ENCODE results near the gene DPYD. TPM values are rescaled to one million over a fixed set of nuclear protein-coding genes. Genes with fewer than 3 reads are reported as not detected.

DPYD gene
- total RNA-seq, 2 donors from 2014 or later = 4.9 to 11.7 TPM

DNA sequence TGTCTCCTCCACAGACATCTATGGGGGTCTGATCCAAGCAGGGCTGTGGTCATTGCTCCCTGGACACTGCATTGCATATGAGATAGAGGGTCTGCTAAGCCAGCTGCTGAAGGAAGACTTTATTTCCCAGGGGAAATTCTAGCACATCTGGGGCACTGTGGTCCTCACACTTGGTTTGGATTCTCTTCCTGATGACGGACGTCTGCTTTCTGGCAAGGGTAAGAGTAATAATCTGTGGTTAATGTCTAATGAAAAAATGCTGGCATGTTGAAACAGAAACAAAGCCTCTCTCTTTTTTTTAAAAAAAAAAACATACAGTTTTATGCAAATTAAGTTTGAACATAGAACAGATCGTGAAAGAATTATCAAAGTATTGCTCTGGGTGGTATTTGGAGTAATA, 553.9 kb downstream of the DPYD start:
- no peak for DNase-seq
- H3K4me3 ChIP-seq = no peak overlapping the region
- H3K27ac ChIP-seq = no peak overlapping the region
- H3K36me3 ChIP-seq = no peaks in the 10 kb centered on the region
- intact Hi-C loops (cut with DNase I) = no loop called here
- H3K9ac ChIP-seq (ENCODE audit: low read depth in 2 of 2, low read length in 2 of 2) = no peak overlapping the region
- no peaks in the 10 kb centered on the region for H3K4me1 ChIP-seq
- TF ChIP-seq, protein P1, sequence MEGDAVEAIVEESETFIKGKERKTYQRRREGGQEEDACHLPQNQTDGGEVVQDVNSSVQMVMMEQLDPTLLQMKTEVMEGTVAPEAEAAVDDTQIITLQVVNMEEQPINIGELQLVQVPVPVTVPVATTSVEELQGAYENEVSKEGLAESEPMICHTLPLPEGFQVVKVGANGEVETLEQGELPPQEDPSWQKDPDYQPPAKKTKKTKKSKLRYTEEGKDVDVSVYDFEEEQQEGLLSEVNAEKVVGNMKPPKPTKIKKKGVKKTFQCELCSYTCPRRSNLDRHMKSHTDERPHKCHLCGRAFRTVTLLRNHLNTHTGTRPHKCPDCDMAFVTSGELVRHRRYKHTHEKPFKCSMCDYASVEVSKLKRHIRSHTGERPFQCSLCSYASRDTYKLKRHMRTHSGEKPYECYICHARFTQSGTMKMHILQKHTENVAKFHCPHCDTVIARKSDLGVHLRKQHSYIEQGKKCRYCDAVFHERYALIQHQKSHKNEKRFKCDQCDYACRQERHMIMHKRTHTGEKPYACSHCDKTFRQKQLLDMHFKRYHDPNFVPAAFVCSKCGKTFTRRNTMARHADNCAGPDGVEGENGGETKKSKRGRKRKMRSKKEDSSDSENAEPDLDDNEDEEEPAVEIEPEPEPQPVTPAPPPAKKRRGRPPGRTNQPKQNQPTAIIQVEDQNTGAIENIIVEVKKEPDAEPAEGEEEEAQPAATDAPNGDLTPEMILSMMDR (IDR thresholded peaks at IDR 0.05) = no peak
- no peaks in the 10 kb centered on the region for H3K9me3 ChIP-seq
- H3K27me3 ChIP-seq = no peaks in the 10 kb centered on the region

DNA sequence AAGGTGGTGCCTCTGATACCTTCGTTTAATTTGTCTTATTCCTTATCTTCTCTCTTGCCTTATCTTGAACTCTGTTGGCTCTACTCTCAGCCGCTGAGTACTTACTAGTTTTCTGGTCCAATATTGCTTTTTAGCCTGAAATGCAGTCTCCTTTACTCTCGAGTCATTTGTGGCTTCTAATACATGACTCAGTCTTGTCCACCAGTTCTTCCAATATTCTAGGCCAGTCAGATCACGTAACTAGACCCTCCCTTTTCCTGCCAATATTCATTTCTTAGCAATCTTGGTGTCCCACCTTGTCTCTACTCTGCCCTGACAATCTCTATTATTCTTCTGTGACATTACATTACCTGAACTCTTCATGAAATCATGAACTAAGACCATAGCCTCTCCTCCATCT, 555.8 kb downstream of the DPYD start:
- intact Hi-C loops (cut with DNase I) = no loop called here
- no peak overlapping the region for H3K4me3 ChIP-seq
- H3K9me3 ChIP-seq = no peaks in the 10 kb centered on the region
- no peak overlapping the region for H3K9ac ChIP-seq (ENCODE audit: low read depth in 2 of 2, low read length in 2 of 2)
- H3K27ac ChIP-seq = no peak overlapping the region
- no peaks in the 10 kb centered on the region for H3K27me3 ChIP-seq
- TF ChIP-seq, protein P1 (IDR thresholded peaks at IDR 0.05) = no peak
- H3K4me1 ChIP-seq = no peaks in the 10 kb centered on the region
- DNase-seq = no peak
- H3K36me3 ChIP-seq = no peaks in the 10 kb centered on the region

DNA sequence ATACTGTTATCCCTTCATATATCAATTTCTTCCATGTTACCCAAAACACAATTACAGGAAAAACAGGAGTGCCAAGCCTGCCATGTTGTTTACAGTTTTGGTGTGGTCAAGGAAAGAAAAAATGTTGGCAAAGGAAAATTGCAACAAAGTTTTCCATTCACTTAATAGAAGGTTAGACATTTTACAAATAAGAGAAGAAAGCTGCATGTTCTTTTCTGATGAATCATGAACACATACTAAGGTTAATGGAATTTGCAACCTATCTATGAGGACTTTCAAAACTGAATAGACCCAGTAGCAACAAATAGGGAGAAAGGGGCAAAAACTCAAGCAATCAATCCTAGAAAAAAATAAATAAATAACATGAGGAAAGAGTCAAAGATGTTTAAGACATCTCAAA, 556.7 kb downstream of the DPYD start:
- no peaks in the 10 kb centered on the region for H3K27me3 ChIP-seq
- H3K36me3 ChIP-seq = no peaks in the 10 kb centered on the region
- no peak overlapping the region for H3K9ac ChIP-seq (ENCODE audit: low read depth in 2 of 2, low read length in 2 of 2)
- intact Hi-C loops (cut with DNase I) = no loop called here
- no peak for DNase-seq
- no peak overlapping the region for H3K4me3 ChIP-seq
- no peaks in the 10 kb centered on the region for H3K4me1 ChIP-seq
- H3K27ac ChIP-seq = no peak overlapping the region
- TF ChIP-seq, protein P1 (IDR thresholded peaks at IDR 0.05) = no peak
- H3K9me3 ChIP-seq = no peaks in the 10 kb centered on the region

DNA sequence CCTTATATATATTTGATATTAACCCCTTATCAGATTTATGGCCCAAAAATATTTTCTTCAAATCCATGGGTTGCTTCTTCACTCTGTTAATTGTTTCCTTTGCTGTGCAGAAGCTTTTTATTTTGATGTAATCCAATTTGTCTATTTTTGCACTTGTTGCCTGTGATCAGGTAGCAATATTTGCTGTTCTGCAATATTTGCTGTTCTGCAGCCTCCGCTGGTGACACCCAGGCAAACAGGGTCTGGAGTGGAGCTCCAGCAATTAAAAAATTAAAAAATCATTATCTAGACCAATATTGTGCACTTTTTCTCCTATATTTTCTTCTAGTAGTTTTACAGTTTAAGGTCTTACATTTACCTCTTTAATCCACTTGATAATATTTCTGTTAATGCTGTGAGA, 564.5 kb downstream of the DPYD start:
- Histone ChIP-seq H3K27me3 (no peaks in the 10 kb centered on the region), H3K4me1 (no peaks in the 10 kb centered on the region), H3K36me3 (no peaks in the 10 kb centered on the region), H3K27ac (no peak overlapping the region), H3K9me3 (no peaks in the 10 kb centered on the region), H3K9ac (ENCODE audit: low read depth in 2 of 2, low read length in 2 of 2) (no peak overlapping the region), H3K4me3 (no peak overlapping the region)
- intact Hi-C loops (cut with DNase I) = no loop called here
- no peak for DNase-seq
- TF ChIP-seq, protein P1 (IDR thresholded peaks at IDR 0.05) = no peak

DNA sequence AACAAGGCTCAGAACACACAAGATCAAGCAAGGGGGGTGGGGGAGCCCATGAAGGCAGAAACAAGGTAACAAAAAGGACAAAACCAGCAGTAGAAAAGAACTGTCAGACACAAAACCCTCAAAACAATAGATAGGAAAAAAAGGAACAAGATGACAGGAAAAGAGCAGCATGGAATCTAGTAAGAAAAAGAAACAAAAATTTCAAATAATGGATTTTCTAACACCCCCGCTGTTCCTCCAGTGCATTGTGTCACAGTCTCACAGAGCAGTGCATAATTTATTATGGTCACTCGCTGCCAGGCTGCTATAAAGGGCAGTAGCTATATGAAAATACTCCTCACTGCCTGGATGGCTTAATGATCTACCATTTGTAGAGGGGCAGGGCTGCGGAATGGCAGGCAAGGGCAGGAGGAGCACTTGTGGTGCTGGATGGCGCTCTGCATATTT, 567.9 kb downstream of the DPYD start:
- Histone ChIP-seq H3K27ac (no peak overlapping the region), H3K9ac (ENCODE audit: low read depth in 2 of 2, low read length in 2 of 2) (no peak overlapping the region), H3K9me3 (no peaks in the 10 kb centered on the region), H3K27me3 (no peaks in the 10 kb centered on the region), H3K4me3 (no peak overlapping the region), H3K36me3 (no peaks in the 10 kb centered on the region), H3K4me1 (no peaks in the 10 kb centered on the region)
- intact Hi-C loops (cut with DNase I) = no loop called here
- peak; percentile 18 for DNase-seq
- TF ChIP-seq, protein P1 (IDR thresholded peaks at IDR 0.05) = no peak

DNA sequence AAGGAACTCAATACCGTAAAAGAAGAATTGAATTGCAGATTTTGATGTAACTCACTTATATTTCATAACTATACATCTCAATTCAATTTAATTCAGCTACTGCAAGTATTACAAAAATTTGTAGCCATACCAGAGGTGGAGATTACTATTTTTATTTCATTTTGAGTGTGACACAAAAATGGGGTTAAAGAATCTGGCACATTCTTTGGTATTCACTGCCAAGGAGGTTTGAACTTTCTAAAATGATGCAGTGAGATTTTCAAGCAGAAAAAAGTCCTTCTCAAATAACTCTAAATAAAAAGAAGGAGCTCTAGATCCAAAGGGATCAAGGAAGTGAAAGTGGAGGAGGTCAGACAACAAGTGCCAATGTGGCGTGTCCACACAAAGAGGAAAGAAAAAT, 569.0 kb downstream of the DPYD start:
- no peaks in the 10 kb centered on the region for H3K36me3 ChIP-seq
- no peaks in the 10 kb centered on the region for H3K4me1 ChIP-seq
- no peaks in the 10 kb centered on the region for H3K27me3 ChIP-seq
- H3K4me3 ChIP-seq = no peak overlapping the region
- intact Hi-C loops (cut with DNase I) = no loop called here
- TF ChIP-seq, protein P1 (IDR thresholded peaks at IDR 0.05) = no peak
- no peak for DNase-seq
- no peak overlapping the region for H3K27ac ChIP-seq
- H3K9ac ChIP-seq (ENCODE audit: low read depth in 2 of 2, low read length in 2 of 2) = no peak overlapping the region
- no peaks in the 10 kb centered on the region for H3K9me3 ChIP-seq

Measured in colonic mucosa (tissue), 4 donors.